GM18499 (cell line): ENCODE results near the gene NUMBL.
A peak's percentile ranks its signal among the peaks of the same experiment; 100 is the strongest.

ENCODE experiments used
- ATAC-seq: cut with Tn5 transposase; IDR thresholded peaks from one replicate; pipeline ENCODE4 v1.9.1; 2021; ENCODE audit warnings: moderate number of reproducible peaks; ENCODE audit not compliant: insufficient read depth, unreplicated experiment

Gene NUMBL

GRCh38 chr19:40716482-40717324 is 26.3 kb upstream of the NUMBL start, which contains the start of the genes COQ8B and ITPKC:
Gene COQ8B (minus strand): TSS chr19:40716886. CDS start chr19:40714632, 2,254 bp downstream.
Gene ITPKC (plus strand): TSS chr19:40717112. CDS start chr19:40717136, 24 bp downstream.
- ATAC-seq: peak; percentile 53

- no peak for ATAC-seq
Measured at GRCh38 chr19:40716031-40716481, 25.6 kb upstream of the NUMBL start.

GRCh38 chr19:40714441-40715299 is 24.2 kb upstream of the NUMBL start:
- ATAC-seq: no peak

- no peak for ATAC-seq
Measured at GRCh38 chr19:40713939-40714338, 23.5 kb upstream of the NUMBL start.

GRCh38 chr19:40709817-40710216 is 19.4 kb upstream of the NUMBL start:
- no peak for ATAC-seq

- ATAC-seq: no peak
Measured at GRCh38 chr19:40707615-40708014, 17.2 kb upstream of the NUMBL start.

GRCh38 chr19:40705950-40706619 is 15.6 kb upstream of the NUMBL start:
- ATAC-seq: no peak

- ATAC-seq: no peak
Measured at GRCh38 chr19:40705362-40705651, 14.9 kb upstream of the NUMBL start.

- ATAC-seq: no peak
Measured at GRCh38 chr19:40704491-40705361, 14.3 kb upstream of the NUMBL start.

GRCh38 chr19:40703029-40703755 is 12.7 kb upstream of the NUMBL start:
- ATAC-seq: no peak

- no peak for ATAC-seq
Measured at GRCh38 chr19:40702337-40703012, 12.0 kb upstream of the NUMBL start.

GRCh38 chr19:40701758-40702157 is 11.3 kb upstream of the NUMBL start:
- ATAC-seq: no peak

GRCh38 chr19:40700083-40700482 is 9.6 kb upstream of the NUMBL start:
- no peak for ATAC-seq

- ATAC-seq: no peak
Measured at GRCh38 chr19:40697007-40697406, 6.6 kb upstream of the NUMBL start.

GRCh38 chr19:40695881-40696280 is 5.4 kb upstream of the NUMBL start:
- no peak for ATAC-seq

GRCh38 chr19:40693896-40694295 is 3.4 kb upstream of the NUMBL start:
- ATAC-seq: no peak

GRCh38 chr19:40693150-40693788 is 2.8 kb upstream of the NUMBL start:
- ATAC-seq: no peak

GRCh38 chr19:40692212-40692551 is 1.7 kb upstream of the NUMBL start:
- ATAC-seq: no peak
